Liver (tissue), 3 donors: ENCODE measurements around the gene CYB5D1.

Experiments used
- FOXA2 ChIP-seq: IDR thresholded peaks from 2 replicates; pipeline ENCODE4 v1.6.1; 2016; ENCODE audit warnings: antibody characterized with exemption
- GABPA ChIP-seq, 2 donors: IDR thresholded peaks in 1 of 2; conservative IDR thresholded peaks in 1 of 2; 2 replicates each; pipeline ENCODE4 v1.6.1; 2016; ENCODE audit warnings: antibody characterized with exemption in 2 of 2, mild to moderate bottlenecking in 1 of 2, moderate library complexity in 1 of 2
- RXRA ChIP-seq, 2 donors: IDR thresholded peaks; 2 replicates each; pipeline ENCODE4 v1.6.1; 2017 to 2018; ENCODE audit warnings: antibody characterized with exemption in 2 of 2, mild to moderate bottlenecking in 1 of 2
- SP1 ChIP-seq: IDR thresholded peaks from 2 replicates; pipeline ENCODE4 v1.6.1; 2018; ENCODE audit warnings: antibody characterized with exemption, mild to moderate bottlenecking
- TAF1 ChIP-seq: conservative IDR thresholded peaks from 2 replicates; pipeline ENCODE4 v1.6.1; 2016; ENCODE audit warnings: antibody characterized with exemption, mild to moderate bottlenecking
- YY1 ChIP-seq: IDR thresholded peaks from 2 replicates; pipeline ENCODE4 v1.6.1; 2016; ENCODE audit warnings: antibody characterized with exemption, mild to moderate bottlenecking
- TF ChIP-seq, protein P1 (sequence below): fragments of 150-350 bp; IDR thresholded peaks from 2 replicates; pipeline ENCODE4 v1.5.1; 2017; ENCODE audit warnings: improper control_type of control experiment, low read depth, low read length; ENCODE audit not compliant: missing input control
- TF ChIP-seq, protein P2 (sequence below): IDR thresholded peaks from 2 replicates; pipeline ENCODE4 v1.6.1; 2016; ENCODE audit warnings: antibody characterized with exemption, mild to moderate bottlenecking
- TF ChIP-seq, protein P3 (sequence below): IDR thresholded peaks from 2 replicates; pipeline ENCODE4 v1.6.1; 2016; ENCODE audit warnings: antibody characterized with exemption
- TF ChIP-seq, protein P4 (sequence below): IDR thresholded peaks from 2 replicates; pipeline ENCODE4 v1.6.1; 2016; ENCODE audit warnings: antibody characterized with exemption
- donor health status: healthy.
- donor health status: healthy.

DNA sequence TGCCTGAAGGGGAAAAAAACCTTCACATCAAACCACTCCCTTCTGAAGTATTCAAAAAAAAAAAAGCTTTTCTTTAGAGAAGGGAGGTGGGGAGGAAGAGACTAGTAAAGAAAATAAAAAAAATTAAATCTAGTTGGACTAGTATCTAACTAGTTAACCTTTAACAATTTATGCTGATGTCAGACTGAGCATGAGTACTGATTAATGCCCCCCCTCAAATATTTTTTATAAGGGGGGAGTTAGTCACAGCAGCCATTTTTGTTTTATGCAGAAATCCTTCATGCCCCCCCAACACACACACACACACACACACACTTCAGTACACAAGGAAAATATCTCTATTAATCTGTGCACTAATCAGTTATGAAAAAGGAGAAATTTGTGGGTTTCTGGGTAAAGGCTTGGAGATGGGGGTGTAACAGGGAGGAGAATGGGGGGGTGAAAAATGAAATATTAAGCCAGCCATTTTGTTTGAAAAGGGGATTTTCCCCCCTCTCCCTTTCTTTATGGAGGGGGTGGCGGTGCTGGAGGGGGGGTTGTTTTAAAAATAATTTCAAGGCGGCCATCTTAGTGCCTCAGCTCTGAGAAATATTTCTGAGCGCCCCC lies 26.1 kb downstream of the CYB5D1 start:
- TF ChIP-seq, protein P1, sequence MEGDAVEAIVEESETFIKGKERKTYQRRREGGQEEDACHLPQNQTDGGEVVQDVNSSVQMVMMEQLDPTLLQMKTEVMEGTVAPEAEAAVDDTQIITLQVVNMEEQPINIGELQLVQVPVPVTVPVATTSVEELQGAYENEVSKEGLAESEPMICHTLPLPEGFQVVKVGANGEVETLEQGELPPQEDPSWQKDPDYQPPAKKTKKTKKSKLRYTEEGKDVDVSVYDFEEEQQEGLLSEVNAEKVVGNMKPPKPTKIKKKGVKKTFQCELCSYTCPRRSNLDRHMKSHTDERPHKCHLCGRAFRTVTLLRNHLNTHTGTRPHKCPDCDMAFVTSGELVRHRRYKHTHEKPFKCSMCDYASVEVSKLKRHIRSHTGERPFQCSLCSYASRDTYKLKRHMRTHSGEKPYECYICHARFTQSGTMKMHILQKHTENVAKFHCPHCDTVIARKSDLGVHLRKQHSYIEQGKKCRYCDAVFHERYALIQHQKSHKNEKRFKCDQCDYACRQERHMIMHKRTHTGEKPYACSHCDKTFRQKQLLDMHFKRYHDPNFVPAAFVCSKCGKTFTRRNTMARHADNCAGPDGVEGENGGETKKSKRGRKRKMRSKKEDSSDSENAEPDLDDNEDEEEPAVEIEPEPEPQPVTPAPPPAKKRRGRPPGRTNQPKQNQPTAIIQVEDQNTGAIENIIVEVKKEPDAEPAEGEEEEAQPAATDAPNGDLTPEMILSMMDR, result no peak
- TF ChIP-seq, protein P2, sequence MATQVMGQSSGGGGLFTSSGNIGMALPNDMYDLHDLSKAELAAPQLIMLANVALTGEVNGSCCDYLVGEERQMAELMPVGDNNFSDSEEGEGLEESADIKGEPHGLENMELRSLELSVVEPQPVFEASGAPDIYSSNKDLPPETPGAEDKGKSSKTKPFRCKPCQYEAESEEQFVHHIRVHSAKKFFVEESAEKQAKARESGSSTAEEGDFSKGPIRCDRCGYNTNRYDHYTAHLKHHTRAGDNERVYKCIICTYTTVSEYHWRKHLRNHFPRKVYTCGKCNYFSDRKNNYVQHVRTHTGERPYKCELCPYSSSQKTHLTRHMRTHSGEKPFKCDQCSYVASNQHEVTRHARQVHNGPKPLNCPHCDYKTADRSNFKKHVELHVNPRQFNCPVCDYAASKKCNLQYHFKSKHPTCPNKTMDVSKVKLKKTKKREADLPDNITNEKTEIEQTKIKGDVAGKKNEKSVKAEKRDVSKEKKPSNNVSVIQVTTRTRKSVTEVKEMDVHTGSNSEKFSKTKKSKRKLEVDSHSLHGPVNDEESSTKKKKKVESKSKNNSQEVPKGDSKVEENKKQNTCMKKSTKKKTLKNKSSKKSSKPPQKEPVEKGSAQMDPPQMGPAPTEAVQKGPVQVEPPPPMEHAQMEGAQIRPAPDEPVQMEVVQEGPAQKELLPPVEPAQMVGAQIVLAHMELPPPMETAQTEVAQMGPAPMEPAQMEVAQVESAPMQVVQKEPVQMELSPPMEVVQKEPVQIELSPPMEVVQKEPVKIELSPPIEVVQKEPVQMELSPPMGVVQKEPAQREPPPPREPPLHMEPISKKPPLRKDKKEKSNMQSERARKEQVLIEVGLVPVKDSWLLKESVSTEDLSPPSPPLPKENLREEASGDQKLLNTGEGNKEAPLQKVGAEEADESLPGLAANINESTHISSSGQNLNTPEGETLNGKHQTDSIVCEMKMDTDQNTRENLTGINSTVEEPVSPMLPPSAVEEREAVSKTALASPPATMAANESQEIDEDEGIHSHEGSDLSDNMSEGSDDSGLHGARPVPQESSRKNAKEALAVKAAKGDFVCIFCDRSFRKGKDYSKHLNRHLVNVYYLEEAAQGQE, result no peak
- TF ChIP-seq FOXA2 (no peak), TAF1 (no peak), YY1 (peak; percentile 18), RXRA (IDR thresholded peaks at IDR 0.05) (no peak), GABPA (IDR thresholded peaks at IDR 0.05 in 1 of 2, conservative IDR thresholded peaks at IDR 0.05 in 1 of 2) (no peak), SP1 (no peak)
- TF ChIP-seq, protein P3, sequence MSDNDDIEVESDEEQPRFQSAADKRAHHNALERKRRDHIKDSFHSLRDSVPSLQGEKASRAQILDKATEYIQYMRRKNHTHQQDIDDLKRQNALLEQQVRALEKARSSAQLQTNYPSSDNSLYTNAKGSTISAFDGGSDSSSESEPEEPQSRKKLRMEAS, result no peak
- TF ChIP-seq, protein P4, sequence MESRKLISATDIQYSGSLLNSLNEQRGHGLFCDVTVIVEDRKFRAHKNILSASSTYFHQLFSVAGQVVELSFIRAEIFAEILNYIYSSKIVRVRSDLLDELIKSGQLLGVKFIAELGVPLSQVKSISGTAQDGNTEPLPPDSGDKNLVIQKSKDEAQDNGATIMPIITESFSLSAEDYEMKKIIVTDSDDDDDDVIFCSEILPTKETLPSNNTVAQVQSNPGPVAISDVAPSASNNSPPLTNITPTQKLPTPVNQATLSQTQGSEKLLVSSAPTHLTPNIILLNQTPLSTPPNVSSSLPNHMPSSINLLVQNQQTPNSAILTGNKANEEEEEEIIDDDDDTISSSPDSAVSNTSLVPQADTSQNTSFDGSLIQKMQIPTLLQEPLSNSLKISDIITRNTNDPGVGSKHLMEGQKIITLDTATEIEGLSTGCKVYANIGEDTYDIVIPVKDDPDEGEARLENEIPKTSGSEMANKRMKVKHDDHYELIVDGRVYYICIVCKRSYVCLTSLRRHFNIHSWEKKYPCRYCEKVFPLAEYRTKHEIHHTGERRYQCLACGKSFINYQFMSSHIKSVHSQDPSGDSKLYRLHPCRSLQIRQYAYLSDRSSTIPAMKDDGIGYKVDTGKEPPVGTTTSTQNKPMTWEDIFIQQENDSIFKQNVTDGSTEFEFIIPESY, result no peak
